GM23248 (cell line): Measurements from ENCODE around the gene GSX1. TPM values are rescaled to one million over a fixed set of nuclear protein-coding genes. Genes with fewer than 3 reads are reported as not detected.
"Not testable (repeated sequence)": the region's sequence is repeated elsewhere in the genome, so short reads cannot be mapped to it uniquely, and the experiment has no call there.

Experiments
- DNase-seq: peaks from one replicate; pipeline ENCODE4 v3.0.0-alpha.2; 2015
- H2AFZ ChIP-seq: fragments of 200-600 bp; sonication (generic); 2 replicates; pipeline ENCODE4 v1.6.1; 2016; ENCODE audit warnings: antibody characterized with exemption
- H3F3A ChIP-seq: fragments of 200-600 bp; sonication (generic); 2 replicates; pipeline ENCODE4 v1.6.1; 2016; ENCODE audit warnings: mild to moderate bottlenecking, antibody characterized with exemption, mixed run types; ENCODE audit not compliant: insufficient read depth
- H3K27ac ChIP-seq: fragments of 200-600 bp; sonication (generic); 2 replicates; pipeline ENCODE4 v1.5.1; 2016; ENCODE audit warnings: mild to moderate bottlenecking
- H3K27me3 ChIP-seq: fragments of 200-600 bp; sonication (generic); replicated peaks from 2 replicates; pipeline ENCODE4 v1.6.1; 2016; ENCODE audit warnings: mild to moderate bottlenecking; ENCODE audit not compliant: insufficient read depth
- H3K36me3 ChIP-seq: fragments of 200-600 bp; sonication (generic); 2 replicates; pipeline ENCODE4 v1.6.1; 2016; ENCODE audit warnings: low read depth, mild to moderate bottlenecking
- H3K4me1 ChIP-seq: fragments of 200-600 bp; sonication (generic); 2 replicates; pipeline ENCODE4 v1.6.1; 2016; ENCODE audit warnings: mild to moderate bottlenecking; ENCODE audit not compliant: insufficient read depth
- H3K4me2 ChIP-seq: fragments of 200-600 bp; sonication (generic); one replicate; pipeline ENCODE4 v1.6.1; 2016; ENCODE audit warnings: mild to moderate bottlenecking; ENCODE audit not compliant: unreplicated experiment
- H3K4me3 ChIP-seq: fragments of 200-600 bp; sonication (generic); 2 replicates; pipeline ENCODE4 v1.5.1; 2016; ENCODE audit warnings: mild to moderate bottlenecking
- H3K79me2 ChIP-seq: fragments of 200-600 bp; sonication (generic); 2 replicates; pipeline ENCODE4 v1.6.1; 2016; ENCODE audit warnings: mild to moderate bottlenecking; ENCODE audit not compliant: insufficient read depth
- H3K9ac ChIP-seq: fragments of 200-600 bp; sonication (generic); 2 replicates; pipeline ENCODE4 v1.6.1; 2016; ENCODE audit warnings: mild to moderate bottlenecking
- H3K9me2 ChIP-seq: fragments of 200-600 bp; sonication (generic); 2 replicates; pipeline ENCODE4 v1.6.1; 2016; ENCODE audit warnings: mixed run types, mild to moderate bottlenecking, moderate library complexity; ENCODE audit not compliant: insufficient read depth
- H3K9me3 ChIP-seq: fragments of 200-600 bp; sonication (generic); one replicate; pipeline ENCODE4 v1.6.1; 2017; ENCODE audit warnings: low read depth
- H4K20me1 ChIP-seq: fragments of 200-600 bp; sonication (generic); 2 replicates; pipeline ENCODE4 v1.6.0; 2016; ENCODE audit not compliant: insufficient read depth
- EZH2 ChIP-seq: fragments of 200-600 bp; sonication (generic); IDR thresholded peaks from 2 replicates; pipeline ENCODE4 v1.6.1; 2018; ENCODE audit warnings: antibody characterized with exemption, mild to moderate bottlenecking; ENCODE audit not compliant: insufficient read depth, poor library complexity, severe bottlenecking
- EZH2phosphoT487 ChIP-seq: fragments of 200-600 bp; sonication (generic); IDR thresholded peaks from 2 replicates; pipeline ENCODE4 v1.6.1; 2018; ENCODE audit warnings: antibody characterized with exemption, moderate library complexity, mild to moderate bottlenecking, low read depth; ENCODE audit not compliant: insufficient read depth
- WGBS, 2 experiments: methylation state at CpG; one replicate each; pipeline ENCODE4 v1.1.6; 2015 to 2017; ENCODE audit warnings: low lambda C conversion rate in 2 of 2, low coverage in 1 of 2; ENCODE audit errors: missing lambda C conversion rate in 2 of 2; 5-methylcytosine and 5-hydroxymethylcytosine counted together
- in situ Hi-C: fragments of 300-500 bp; cut with MboI; formaldehyde crosslinking; loops from 2 replicates; pipeline ENCODE4 v1.15.0; 2020
- polyA plus RNA-seq: library from polyadenylated mRNA; unstranded; fragments of >200 nt; fragmentation: Nextera tagmentation; extraction: Ambion mirVana; gene quantifications from 2 replicates; pipeline ENCODE4 v1.2.1, GENCODE V29; 2016
- total RNA-seq: library from RNA; depleted of rRNA; stranded (reverse); fragments of >200 nt; shearing (Covaris generic); gene quantifications from 2 replicates; pipeline ENCODE4 v1.2.3, GENCODE V29; 2014; rRNA removed

Gene GSX1
- total RNA-seq (not detected in 2 replicates), polyA plus RNA-seq (not detected in 2 replicates)

- in situ Hi-C loops, result no loop called here
- Histone ChIP-seq H3K4me3 (no peak within 1 kb of the TSS), H3K4me1 (no peaks in the 10 kb centered on the region), H4K20me1 (no peaks in the 10 kb centered on the region), H3K9ac (no peak within 1 kb of the TSS), H3K36me3 (no peaks in the 10 kb centered on the region), H2AFZ (no peak within 1 kb of the TSS), H3K27ac (no peak within 1 kb of the TSS), H3K9me2 (no peaks in the 10 kb centered on the region), H3K4me2 (no peak within 1 kb of the TSS), H3K9me3 (no peaks in the 10 kb centered on the region), H3K27me3 (peaks cover 95% of the 10 kb centered on the region), H3K79me2 (no peaks in the 10 kb centered on the region), H3F3A (no peaks in the 10 kb centered on the region)
- peak; percentile 86 for DNase-seq
- no peak for TF ChIP-seq EZH2
- no peak for TF ChIP-seq EZH2phosphoT487
- WGBS, 2 experiments, result 2 to 5% methylated on average over 60 to 79 of the region's 87 CpGs
Observed at GRCh38 chr13:27792393-27793218, at the start of gene GSX1. Gene GSX1, plus strand, starts transcription at chr13:27792483. Its CDS starts 208 bp downstream, at chr13:27792691.

GRCh38 chr13:27744801-27745200, 47.5 kb upstream of the GSX1 start:
- Histone ChIP-seq H3K79me2 (no peaks in the 10 kb centered on the region), H3K36me3 (no peaks in the 10 kb centered on the region), H3K9me2 (no peaks in the 10 kb centered on the region), H3K9ac (no peak overlapping the region), H3F3A (no peaks in the 10 kb centered on the region), H3K4me3 (no peak overlapping the region), H3K27me3 (no peaks in the 10 kb centered on the region), H2AFZ (no peak overlapping the region), H4K20me1 (no peaks in the 10 kb centered on the region), H3K4me2 (no peak overlapping the region), H3K9me3 (no peaks in the 10 kb centered on the region), H3K4me1 (no peaks in the 10 kb centered on the region), H3K27ac (no peak overlapping the region)
- WGBS, 2 experiments, result 11 to 12% methylated on average over 7 of the region's 7 CpGs
- in situ Hi-C loops, result no loop called here
- no peak for DNase-seq
- TF ChIP-seq EZH2phosphoT487 (no peak), EZH2 (no peak)

- Histone ChIP-seq H3F3A (no peaks in the 10 kb centered on the region), H3K79me2 (no peaks in the 10 kb centered on the region), H3K4me2 (no peak overlapping the region), H3K27me3 (no peaks in the 10 kb centered on the region), H3K4me3 (no peak overlapping the region), H3K9me3 (no peaks in the 10 kb centered on the region), H4K20me1 (no peaks in the 10 kb centered on the region), H3K9ac (no peak overlapping the region), H3K9me2 (no peaks in the 10 kb centered on the region), H3K36me3 (no peaks in the 10 kb centered on the region), H3K27ac (no peak overlapping the region), H2AFZ (no peak overlapping the region), H3K4me1 (no peaks in the 10 kb centered on the region)
- 52 to 63% methylated on average over 5 of the region's 5 CpGs for WGBS, 2 experiments
- DNase-seq, result no peak
- in situ Hi-C loops, result no loop called here
- TF ChIP-seq EZH2, result no peak
- TF ChIP-seq EZH2phosphoT487, result no peak
Observed at GRCh38 chr13:27745301-27745700, 47.0 kb upstream of the GSX1 start.

- H3K9me3 ChIP-seq, H3F3A ChIP-seq, H3K27ac ChIP-seq, H3K4me3 ChIP-seq, H3K9me2 ChIP-seq, H4K20me1 ChIP-seq, H3K36me3 ChIP-seq, H3K4me2 ChIP-seq, DNase-seq, H3K9ac ChIP-seq, H3K79me2 ChIP-seq, H3K4me1 ChIP-seq, in situ Hi-C loops, H2AFZ ChIP-seq, H3K27me3 ChIP-seq: not testable (repeated sequence)
- 63 to 73% methylated on average over 15 to 21 of the region's 21 CpGs for WGBS, 2 experiments
Observed at GRCh38 chr13:27748143-27748542, 44.1 kb upstream of the GSX1 start.
